ENCODE measurements around the gene PLXNA2.

DNA sequence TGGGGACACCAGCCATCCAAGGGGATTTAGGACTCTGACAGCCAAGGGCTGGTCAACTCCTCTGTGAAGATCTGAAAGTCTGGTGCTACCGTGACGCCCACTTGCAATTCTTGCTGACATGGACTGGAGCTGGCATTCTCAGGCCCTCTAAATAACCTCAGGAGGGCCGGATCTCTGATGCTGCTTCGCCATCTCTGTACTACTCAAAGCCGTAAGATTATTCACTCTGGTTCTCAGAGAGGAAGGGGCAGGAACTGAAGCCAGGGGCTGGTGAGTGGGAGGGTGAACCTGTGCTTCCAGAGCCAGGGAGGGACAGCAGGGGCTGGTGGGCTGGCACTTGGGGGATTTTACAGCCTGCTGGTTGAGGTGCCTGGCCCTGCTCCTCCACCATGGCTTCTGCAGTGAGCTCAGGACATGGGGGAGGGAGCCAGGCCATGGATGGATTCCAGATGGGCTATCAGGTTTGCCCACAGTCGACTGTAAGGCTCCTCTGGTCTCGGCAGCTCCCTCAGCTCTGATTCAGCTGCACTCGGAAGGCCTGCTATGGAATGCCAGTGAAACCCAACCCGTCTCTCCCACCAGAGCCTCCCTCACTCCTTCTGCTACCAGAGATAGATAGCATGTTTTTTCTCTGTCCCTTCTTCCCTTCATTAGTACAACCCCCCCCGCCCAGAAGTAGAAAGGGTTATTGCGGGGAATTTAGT lies 84.5 kb downstream of the PLXNA2 start:
- TF ChIP-seq POLR2A (IDR thresholded peaks at IDR 0.05) (no peak), POLR2AphosphoS5 (IDR thresholded peaks at IDR 0.05) (no peak)
- TF ChIP-seq, protein P1, sequence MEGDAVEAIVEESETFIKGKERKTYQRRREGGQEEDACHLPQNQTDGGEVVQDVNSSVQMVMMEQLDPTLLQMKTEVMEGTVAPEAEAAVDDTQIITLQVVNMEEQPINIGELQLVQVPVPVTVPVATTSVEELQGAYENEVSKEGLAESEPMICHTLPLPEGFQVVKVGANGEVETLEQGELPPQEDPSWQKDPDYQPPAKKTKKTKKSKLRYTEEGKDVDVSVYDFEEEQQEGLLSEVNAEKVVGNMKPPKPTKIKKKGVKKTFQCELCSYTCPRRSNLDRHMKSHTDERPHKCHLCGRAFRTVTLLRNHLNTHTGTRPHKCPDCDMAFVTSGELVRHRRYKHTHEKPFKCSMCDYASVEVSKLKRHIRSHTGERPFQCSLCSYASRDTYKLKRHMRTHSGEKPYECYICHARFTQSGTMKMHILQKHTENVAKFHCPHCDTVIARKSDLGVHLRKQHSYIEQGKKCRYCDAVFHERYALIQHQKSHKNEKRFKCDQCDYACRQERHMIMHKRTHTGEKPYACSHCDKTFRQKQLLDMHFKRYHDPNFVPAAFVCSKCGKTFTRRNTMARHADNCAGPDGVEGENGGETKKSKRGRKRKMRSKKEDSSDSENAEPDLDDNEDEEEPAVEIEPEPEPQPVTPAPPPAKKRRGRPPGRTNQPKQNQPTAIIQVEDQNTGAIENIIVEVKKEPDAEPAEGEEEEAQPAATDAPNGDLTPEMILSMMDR (IDR thresholded peaks at IDR 0.05), result no peak
